RWPE2 (cell line): ENCODE data around the gene GCFC2.
"Not testable (repeated sequence)": the region's sequence is repeated elsewhere in the genome, so short reads cannot be mapped to it uniquely, and the experiment has no call there.

Experiments used
- ATAC-seq: fragments of 200-7000 bp; cut with Tn5 transposase; 3 replicates; pipeline ENCODE4 v1.9.1; 2021; ENCODE audit warnings: low read depth
- DNase-seq: peaks from one replicate; pipeline ENCODE4 v3.0.0-alpha.2; 2020; ENCODE audit warnings: low spot score
- H3K27ac ChIP-seq: fragments of 450-650 bp; 2 replicates; pipeline ENCODE4 v1.5.1; 2017; ENCODE audit warnings: mild to moderate bottlenecking; ENCODE audit not compliant: poor library complexity, severe bottlenecking
- H3K27me3 ChIP-seq: fragments of 250-450 bp; sonication (Bioruptor Pico); 2 replicates; pipeline ENCODE4 v1.5.1; 2021; ENCODE audit warnings: mild to moderate bottlenecking, moderate library complexity; ENCODE audit not compliant: insufficient read depth, poor library complexity, severe bottlenecking
- H3K36me3 ChIP-seq: fragments of 250-450 bp; sonication (Bioruptor Pico); 2 replicates; pipeline ENCODE4 v1.5.1; 2020; ENCODE audit warnings: low read depth, mild to moderate bottlenecking, moderate library complexity
- H3K4me1 ChIP-seq: fragments of 250-450 bp; sonication (Bioruptor Pico); 2 replicates; pipeline ENCODE4 v1.5.1; 2021; ENCODE audit warnings: mild to moderate bottlenecking, moderate library complexity; ENCODE audit not compliant: insufficient read depth, poor library complexity, severe bottlenecking
- H3K4me3 ChIP-seq: fragments of 250-450 bp; sonication (Bioruptor Pico); 2 replicates; pipeline ENCODE4 v1.5.1; 2021; ENCODE audit warnings: mild to moderate bottlenecking, moderate library complexity; ENCODE audit not compliant: severe bottlenecking
- H3K9me3 ChIP-seq: fragments of 250-450 bp; sonication (Bioruptor Pico); 2 replicates; pipeline ENCODE4 v1.5.1; 2021; ENCODE audit warnings: mild to moderate bottlenecking, moderate library complexity; ENCODE audit not compliant: severe bottlenecking
- TF ChIP-seq, protein P1 (sequence below): fragments of 450-650 bp; IDR thresholded peaks from one replicate; pipeline ENCODE4 v1.5.1; 2017; ENCODE audit warnings: mild to moderate bottlenecking, moderate library complexity; ENCODE audit not compliant: poor library complexity, severe bottlenecking

Gene GCFC2

GRCh38 chr2:75676464-75676863 lies 34.3 kb downstream of the GCFC2 start:
- Histone ChIP-seq H3K36me3 (peaks cover 20% of the 10 kb centered on the region), H3K27me3 (no peaks in the 10 kb centered on the region), H3K4me3 (no peak overlapping the region), H3K9me3 (no peaks in the 10 kb centered on the region), H3K27ac (no peak overlapping the region), H3K4me1 (no peaks in the 10 kb centered on the region)
- ATAC-seq, result no peak
- no peak for DNase-seq
- TF ChIP-seq, protein P1, sequence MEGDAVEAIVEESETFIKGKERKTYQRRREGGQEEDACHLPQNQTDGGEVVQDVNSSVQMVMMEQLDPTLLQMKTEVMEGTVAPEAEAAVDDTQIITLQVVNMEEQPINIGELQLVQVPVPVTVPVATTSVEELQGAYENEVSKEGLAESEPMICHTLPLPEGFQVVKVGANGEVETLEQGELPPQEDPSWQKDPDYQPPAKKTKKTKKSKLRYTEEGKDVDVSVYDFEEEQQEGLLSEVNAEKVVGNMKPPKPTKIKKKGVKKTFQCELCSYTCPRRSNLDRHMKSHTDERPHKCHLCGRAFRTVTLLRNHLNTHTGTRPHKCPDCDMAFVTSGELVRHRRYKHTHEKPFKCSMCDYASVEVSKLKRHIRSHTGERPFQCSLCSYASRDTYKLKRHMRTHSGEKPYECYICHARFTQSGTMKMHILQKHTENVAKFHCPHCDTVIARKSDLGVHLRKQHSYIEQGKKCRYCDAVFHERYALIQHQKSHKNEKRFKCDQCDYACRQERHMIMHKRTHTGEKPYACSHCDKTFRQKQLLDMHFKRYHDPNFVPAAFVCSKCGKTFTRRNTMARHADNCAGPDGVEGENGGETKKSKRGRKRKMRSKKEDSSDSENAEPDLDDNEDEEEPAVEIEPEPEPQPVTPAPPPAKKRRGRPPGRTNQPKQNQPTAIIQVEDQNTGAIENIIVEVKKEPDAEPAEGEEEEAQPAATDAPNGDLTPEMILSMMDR, result no peak

DNA sequence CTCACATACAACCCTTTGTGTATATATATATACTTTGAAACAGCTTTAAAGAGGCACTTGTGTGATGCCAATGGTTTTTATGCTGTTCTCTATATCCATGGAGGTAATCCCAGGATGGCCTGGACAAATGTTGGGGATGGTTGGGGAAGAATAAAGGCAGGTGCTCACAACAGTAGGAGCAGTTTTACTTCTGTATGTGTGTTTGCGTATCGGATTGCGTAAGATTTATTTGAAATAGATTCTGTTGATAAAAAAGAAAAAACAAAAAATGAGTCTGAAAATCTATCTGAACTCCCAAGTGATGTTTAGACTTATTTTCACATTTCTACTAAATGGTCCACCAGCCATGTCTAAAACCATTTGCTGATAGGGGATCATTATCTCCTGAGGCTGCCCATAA lies 34.8 kb downstream of the GCFC2 start:
- DNase-seq, result no peak
- Histone ChIP-seq H3K27me3 (no peaks in the 10 kb centered on the region), H3K36me3 (peaks cover 25% of the 10 kb centered on the region), H3K27ac (no peak overlapping the region), H3K9me3 (no peaks in the 10 kb centered on the region), H3K4me1 (no peaks in the 10 kb centered on the region), H3K4me3 (no peak overlapping the region)
- TF ChIP-seq, protein P1, result no peak
- ATAC-seq, result no peak

- not testable (repeated sequence) for H3K9me3 ChIP-seq, ATAC-seq, H3K4me3 ChIP-seq, H3K27ac ChIP-seq, DNase-seq, H3K27me3 ChIP-seq, H3K4me1 ChIP-seq
- H3K36me3 ChIP-seq, result peaks cover 30% of the 10 kb centered on the region
Measured at GRCh38 chr2:75675423-75675822, 35.3 kb downstream of the GCFC2 start.

- H3K4me1 ChIP-seq, result no peaks in the 10 kb centered on the region
- no peak for DNase-seq
- H3K36me3 ChIP-seq, result peaks cover 67% of the 10 kb centered on the region
- H3K27me3 ChIP-seq, result no peaks in the 10 kb centered on the region
- H3K4me3 ChIP-seq, result no peak overlapping the region
- no peak overlapping the region for H3K27ac ChIP-seq
- TF ChIP-seq, protein P1, result no peak
- no peak for ATAC-seq
- no peaks in the 10 kb centered on the region for H3K9me3 ChIP-seq
Measured at GRCh38 chr2:75667884-75668283, 42.8 kb downstream of the GCFC2 start.

GRCh38 chr2:75666911-75667310 lies 43.8 kb downstream of the GCFC2 start:
- DNase-seq (no peak), ATAC-seq (no peak)
- Histone ChIP-seq H3K27ac (no peak overlapping the region), H3K27me3 (no peaks in the 10 kb centered on the region), H3K36me3 (peaks cover 71% of the 10 kb centered on the region), H3K4me1 (no peaks in the 10 kb centered on the region), H3K9me3 (no peaks in the 10 kb centered on the region), H3K4me3 (no peak overlapping the region)
- TF ChIP-seq, protein P1, result no peak
